ENCODE data around the gene SH3TC1.

Gene SH3TC1

DNA sequence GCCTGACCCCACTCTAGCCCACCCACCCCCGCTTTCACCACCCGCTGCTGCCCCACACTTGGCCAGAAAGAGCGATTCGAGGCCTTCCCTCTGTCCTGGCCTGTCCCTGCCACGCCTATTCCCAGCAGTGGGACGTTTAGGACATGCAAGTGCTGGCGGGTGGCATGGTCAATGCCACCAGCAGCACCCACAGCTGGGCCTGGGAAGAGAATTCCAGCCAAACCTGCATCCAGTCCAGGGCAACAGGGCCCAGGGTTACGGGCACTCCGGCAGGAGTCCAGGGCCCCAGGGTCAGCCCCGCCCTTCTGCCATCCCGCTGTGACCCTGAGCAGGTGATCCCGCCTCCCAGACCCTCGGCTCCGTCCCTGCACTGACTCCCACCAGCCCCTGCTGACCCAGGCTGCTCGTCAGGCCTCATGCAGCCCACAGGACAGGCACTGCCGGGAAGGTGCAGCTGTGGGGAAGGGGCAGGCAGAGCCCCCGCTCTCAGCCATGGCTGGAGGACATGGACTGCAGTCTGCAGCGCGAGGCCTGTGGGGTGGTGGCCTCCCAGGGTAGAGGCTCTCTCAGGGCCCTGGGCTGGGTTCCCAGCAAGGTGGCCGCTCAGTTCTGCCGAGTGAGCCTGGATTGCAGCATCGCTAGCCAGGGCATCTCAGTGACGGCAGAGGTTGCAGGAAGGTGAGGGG, 63.7 kb downstream of the SH3TC1 start:
- TF ChIP-seq, protein P1, sequence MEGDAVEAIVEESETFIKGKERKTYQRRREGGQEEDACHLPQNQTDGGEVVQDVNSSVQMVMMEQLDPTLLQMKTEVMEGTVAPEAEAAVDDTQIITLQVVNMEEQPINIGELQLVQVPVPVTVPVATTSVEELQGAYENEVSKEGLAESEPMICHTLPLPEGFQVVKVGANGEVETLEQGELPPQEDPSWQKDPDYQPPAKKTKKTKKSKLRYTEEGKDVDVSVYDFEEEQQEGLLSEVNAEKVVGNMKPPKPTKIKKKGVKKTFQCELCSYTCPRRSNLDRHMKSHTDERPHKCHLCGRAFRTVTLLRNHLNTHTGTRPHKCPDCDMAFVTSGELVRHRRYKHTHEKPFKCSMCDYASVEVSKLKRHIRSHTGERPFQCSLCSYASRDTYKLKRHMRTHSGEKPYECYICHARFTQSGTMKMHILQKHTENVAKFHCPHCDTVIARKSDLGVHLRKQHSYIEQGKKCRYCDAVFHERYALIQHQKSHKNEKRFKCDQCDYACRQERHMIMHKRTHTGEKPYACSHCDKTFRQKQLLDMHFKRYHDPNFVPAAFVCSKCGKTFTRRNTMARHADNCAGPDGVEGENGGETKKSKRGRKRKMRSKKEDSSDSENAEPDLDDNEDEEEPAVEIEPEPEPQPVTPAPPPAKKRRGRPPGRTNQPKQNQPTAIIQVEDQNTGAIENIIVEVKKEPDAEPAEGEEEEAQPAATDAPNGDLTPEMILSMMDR (IDR thresholded peaks at IDR 0.05; ENCODE audit: extremely low read depth, missing control alignments), result no peak
- no peak for DNase-seq (ENCODE audit: low spot score)

DNA sequence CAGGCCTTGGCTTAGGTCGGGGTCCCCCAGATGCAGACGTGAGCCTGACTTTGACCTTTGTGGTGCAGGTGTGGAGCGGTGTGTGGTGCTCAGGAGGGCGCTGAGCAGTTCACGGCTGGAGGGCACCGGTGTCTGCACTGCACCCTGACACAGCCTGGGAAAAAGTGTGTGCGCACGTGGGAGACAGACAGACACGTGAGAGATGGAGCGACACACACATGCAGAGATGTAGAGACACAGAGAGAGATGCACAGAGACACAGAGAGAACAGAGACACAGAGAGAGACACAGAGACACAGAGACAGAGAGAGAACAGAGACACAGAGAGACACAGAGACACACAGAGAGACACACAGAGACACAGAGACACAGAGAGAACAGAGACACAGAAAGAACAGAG, 64.3 kb downstream of the SH3TC1 start:
- TF ChIP-seq, protein P1 (IDR thresholded peaks at IDR 0.05; ENCODE audit: extremely low read depth, missing control alignments), result no peak
- no peak for DNase-seq (ENCODE audit: low spot score)

DNA sequence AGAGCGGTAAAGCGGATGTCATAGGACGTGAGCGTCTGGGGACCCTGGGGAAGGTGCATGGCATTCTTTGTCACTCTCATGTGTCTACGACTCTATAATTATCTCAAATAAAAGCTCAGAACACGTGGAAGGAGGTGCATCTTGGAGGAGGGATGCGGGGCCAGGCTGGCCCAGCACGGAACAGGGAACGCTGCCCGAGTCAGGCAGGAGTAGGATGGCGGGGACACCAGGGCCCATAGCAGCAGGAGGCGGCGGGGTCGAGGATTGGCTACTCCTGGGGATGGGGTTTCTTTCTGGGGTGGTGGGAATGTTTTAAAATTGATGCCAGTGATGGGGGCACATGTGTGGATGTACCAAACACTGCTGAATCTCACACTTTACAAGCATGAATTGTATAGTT, 65.0 kb downstream of the SH3TC1 start:
- TF ChIP-seq, protein P1 (IDR thresholded peaks at IDR 0.05; ENCODE audit: extremely low read depth, missing control alignments), result no peak
- no peak for DNase-seq (ENCODE audit: low spot score)

DNA sequence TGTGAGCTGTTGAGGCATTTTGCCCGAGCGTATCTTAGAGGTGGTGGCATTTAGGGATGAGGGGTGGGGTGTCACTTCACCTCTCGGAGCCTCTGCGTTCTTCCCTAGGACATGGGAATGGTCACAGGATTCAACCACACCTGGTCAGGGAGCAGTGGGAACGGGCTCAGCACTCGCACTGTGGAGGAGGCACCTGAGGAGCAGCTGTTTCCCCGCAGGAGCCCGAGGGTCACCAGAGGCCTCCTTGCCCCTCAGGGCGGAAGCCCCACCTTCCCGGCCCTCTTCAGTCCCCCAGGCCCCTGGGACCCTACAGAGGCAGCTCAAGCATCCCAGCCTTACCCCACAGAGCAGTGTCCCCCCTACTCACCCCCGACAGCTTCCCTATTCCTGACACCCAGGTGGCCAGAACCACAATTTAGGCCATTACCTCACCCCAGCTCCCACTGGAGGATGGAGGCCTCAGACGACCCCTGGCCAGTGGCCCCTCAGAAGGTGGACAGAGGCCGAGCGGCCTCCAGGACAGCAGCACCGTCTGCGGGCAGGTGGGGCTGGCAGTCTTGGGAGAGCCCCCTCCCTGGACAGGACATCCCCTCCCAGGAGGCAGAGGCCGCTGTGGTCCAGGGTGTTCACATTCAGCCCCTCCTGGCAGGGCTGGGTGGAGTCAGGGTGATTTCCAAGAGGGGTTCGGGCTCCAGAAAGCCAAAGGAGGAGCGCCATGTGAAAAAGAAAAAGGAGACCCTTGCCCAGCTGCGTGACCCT, 66.3 kb downstream of the SH3TC1 start:
- no peak for DNase-seq (ENCODE audit: low spot score)
- TF ChIP-seq, protein P1 (IDR thresholded peaks at IDR 0.05; ENCODE audit: extremely low read depth, missing control alignments), result no peak

DNA sequence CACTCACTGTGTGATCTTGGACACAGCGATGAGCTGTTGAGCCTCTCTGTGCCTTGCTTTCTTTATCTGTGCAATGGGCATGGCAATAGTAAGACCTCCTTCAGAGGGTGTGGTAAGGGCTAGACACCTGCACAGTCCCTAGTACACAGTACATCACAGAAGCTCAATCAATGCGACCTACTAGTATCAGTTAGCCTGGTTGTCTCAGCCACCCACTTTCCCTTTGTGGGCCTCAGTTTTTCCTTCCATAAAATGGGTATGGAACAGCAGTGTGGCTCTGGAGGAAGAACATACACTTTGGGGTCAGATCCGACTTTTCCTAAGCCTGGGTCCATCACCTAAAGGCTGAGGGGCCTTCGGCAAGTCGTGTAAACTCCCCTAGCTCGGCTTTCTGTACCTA, 67.0 kb downstream of the SH3TC1 start:
- TF ChIP-seq, protein P1 (IDR thresholded peaks at IDR 0.05; ENCODE audit: extremely low read depth, missing control alignments), result no peak
- no peak for DNase-seq (ENCODE audit: low spot score)

DNA sequence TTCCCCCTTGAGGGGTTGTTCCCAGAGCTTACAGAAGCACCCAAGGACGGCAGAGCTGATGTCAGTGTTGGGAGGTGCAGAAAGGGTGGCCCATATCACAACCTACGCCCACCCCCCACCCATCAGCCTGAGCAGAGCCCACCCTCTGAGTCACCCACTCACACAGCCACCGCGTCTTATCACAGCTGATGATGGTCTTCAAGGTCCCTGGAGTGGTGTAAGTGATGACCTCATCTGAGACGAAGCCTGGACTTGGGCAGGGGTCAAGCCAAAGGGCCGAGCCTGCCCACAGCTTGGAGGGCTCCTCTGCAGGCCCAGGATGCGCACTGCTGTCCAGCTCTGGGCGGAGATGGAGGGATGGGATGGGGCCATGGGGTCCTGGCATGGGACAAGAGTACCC, 67.4 kb downstream of the SH3TC1 start:
- TF ChIP-seq, protein P1 (IDR thresholded peaks at IDR 0.05; ENCODE audit: extremely low read depth, missing control alignments), result no peak
- DNase-seq (ENCODE audit: low spot score), result no peak

DNA sequence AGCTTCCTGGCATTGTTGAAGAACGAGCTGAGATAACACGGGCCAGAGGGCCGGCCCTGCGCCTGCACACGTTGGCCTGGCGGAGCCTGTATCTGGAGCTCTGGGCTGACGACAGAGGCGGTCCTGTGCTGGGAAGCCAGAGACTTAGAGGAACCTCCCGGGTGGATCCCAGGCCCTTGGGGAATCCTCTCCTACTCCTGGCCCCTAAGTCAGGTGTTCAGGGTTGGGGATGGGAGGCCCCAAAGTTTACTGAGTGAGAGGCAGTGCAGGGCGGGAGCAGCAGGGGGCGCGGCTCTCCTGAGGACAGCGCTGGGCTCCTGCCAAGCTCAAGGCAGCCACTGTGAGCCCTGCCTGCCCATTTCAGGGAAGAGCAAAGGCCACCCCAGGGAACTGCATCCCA, 68.0 kb downstream of the SH3TC1 start:
- peak; percentile 81 for DNase-seq (ENCODE audit: low spot score)
- TF ChIP-seq, protein P1 (IDR thresholded peaks at IDR 0.05; ENCODE audit: extremely low read depth, missing control alignments), result peak; percentile 15
